ENCODE data around the gene GALNTL6. TPM values are rescaled to one million over a fixed set of nuclear protein-coding genes. Genes with fewer than 3 reads are reported as not detected.

The GALNTL6 gene
- total RNA-seq, 2 donors from 2014 or later: 0.08 TPM; not detected in 1

GRCh38 chr4:172573899-172574298, 760.7 kb downstream of the GALNTL6 start:
- Histone ChIP-seq H3K27me3 (no peaks in the 10 kb centered on the region), H3K4me1 (no peaks in the 10 kb centered on the region), H3K36me3 (no peaks in the 10 kb centered on the region), H3K9me3 (no peaks in the 10 kb centered on the region), H3K27ac (no peak overlapping the region), H3K4me3 (no peak overlapping the region)
- no peak for TF ChIP-seq CTCF (IDR thresholded peaks at IDR 0.05)
- no peak for DNase-seq (ENCODE audit: low spot score)

- Histone ChIP-seq H3K9me3 (no peaks in the 10 kb centered on the region), H3K27me3 (no peaks in the 10 kb centered on the region), H3K4me3 (no peak overlapping the region), H3K27ac (no peak overlapping the region), H3K4me1 (no peaks in the 10 kb centered on the region), H3K36me3 (no peaks in the 10 kb centered on the region)
- DNase-seq (ENCODE audit: low spot score): no peak
- no peak for TF ChIP-seq CTCF (IDR thresholded peaks at IDR 0.05)
These were observed 765.5 kb downstream of the GALNTL6 start for GRCh38 chr4:172578712-172579111.

- Histone ChIP-seq H3K36me3 (no peaks in the 10 kb centered on the region), H3K4me1 (no peaks in the 10 kb centered on the region), H3K27me3 (no peaks in the 10 kb centered on the region), H3K4me3 (no peak overlapping the region), H3K27ac (no peak overlapping the region), H3K9me3 (no peaks in the 10 kb centered on the region)
- TF ChIP-seq CTCF (IDR thresholded peaks at IDR 0.05): no peak
- DNase-seq (ENCODE audit: low spot score): no peak
These were observed 771.6 kb downstream of the GALNTL6 start for GRCh38 chr4:172584816-172585215.

GRCh38 chr4:172596206-172596605, 783.0 kb downstream of the GALNTL6 start:
- no peaks in the 10 kb centered on the region for H3K36me3 ChIP-seq
- TF ChIP-seq CTCF (IDR thresholded peaks at IDR 0.05): no peak

GRCh38 chr4:172599554-172599953, 786.4 kb downstream of the GALNTL6 start:
- Histone ChIP-seq H3K9me3 (no peaks in the 10 kb centered on the region), H3K27ac (no peak overlapping the region), H3K36me3 (no peaks in the 10 kb centered on the region), H3K4me3 (no peak overlapping the region), H3K27me3 (no peaks in the 10 kb centered on the region), H3K4me1 (no peaks in the 10 kb centered on the region)
- no peak for TF ChIP-seq CTCF (IDR thresholded peaks at IDR 0.05)
- DNase-seq (ENCODE audit: low spot score): no peak

More at GRCh38 chr4:172596206-172596605, 783.0 kb downstream of the GALNTL6 start:
- no peaks in the 10 kb centered on the region for H3K9me3 ChIP-seq
- H3K27me3 ChIP-seq: no peaks in the 10 kb centered on the region
- DNase-seq (ENCODE audit: low spot score): no peak
- no peak overlapping the region for H3K4me3 ChIP-seq
- no peak overlapping the region for H3K27ac ChIP-seq
- no peaks in the 10 kb centered on the region for H3K4me1 ChIP-seq

- no peak for TF ChIP-seq CTCF (IDR thresholded peaks at IDR 0.05)
- DNase-seq (ENCODE audit: low spot score): no peak
- Histone ChIP-seq H3K36me3 (no peaks in the 10 kb centered on the region), H3K27ac (no peak overlapping the region), H3K27me3 (no peaks in the 10 kb centered on the region), H3K4me3 (no peak overlapping the region), H3K9me3 (no peaks in the 10 kb centered on the region), H3K4me1 (no peaks in the 10 kb centered on the region)
These were observed 788.0 kb downstream of the GALNTL6 start for GRCh38 chr4:172601195-172601594.
